Astrocyte (in vitro differentiated cells and primary cell): Measurements from ENCODE around the gene PRSS50. TPM values are rescaled to one million over a fixed set of nuclear protein-coding genes. Genes with fewer than 3 reads are reported as not detected.
A peak's percentile ranks its signal among the peaks of the same experiment; 100 is the strongest.

ENCODE experiments used
- DNase-seq: peaks from one replicate; pipeline ENCODE4 v3.0.0-alpha.2; 2010; ENCODE audit warnings: low read depth
- FAIRE-seq: peaks from 2 replicates; lab custom pipeline; 2011; peaks lifted over from hg19 to GRCh38; lab: Jason Lieb, UNC
- H2AFZ ChIP-seq: 2 replicates; pipeline ENCODE4 v1.6.0; 2012; ENCODE audit warnings: low read depth, low read length, inconsistent platforms
- H3K27ac ChIP-seq: 2 replicates; pipeline ENCODE4 v1.5.1; 2011; ENCODE audit warnings: low read depth, low read length, inconsistent platforms
- H3K27me3 ChIP-seq: 2 replicates; pipeline ENCODE4 v1.6.0; 2011; ENCODE audit warnings: low read length, inconsistent platforms; ENCODE audit not compliant: insufficient read depth
- H3K36me3 ChIP-seq: 2 replicates; pipeline ENCODE4 v1.5.1; 2011; ENCODE audit warnings: low read length, inconsistent platforms; ENCODE audit not compliant: insufficient read depth
- H3K4me1 ChIP-seq: 2 replicates; pipeline ENCODE4 v1.5.1; 2011; ENCODE audit warnings: low read length, inconsistent platforms; ENCODE audit not compliant: insufficient read depth
- H3K4me2 ChIP-seq: 2 replicates; pipeline ENCODE4 v1.6.0; 2012; ENCODE audit warnings: low read length, inconsistent platforms
- H3K4me3 ChIP-seq: 2 replicates; pipeline ENCODE4 v1.5.1; 2011; ENCODE audit warnings: low read depth, mild to moderate bottlenecking, low read length, inconsistent platforms; ENCODE audit not compliant: insufficient read depth
- H3K79me2 ChIP-seq: 2 replicates; pipeline ENCODE4 v1.6.0; 2012; ENCODE audit warnings: mild to moderate bottlenecking, low read length, inconsistent platforms; ENCODE audit not compliant: insufficient read depth
- H3K9ac ChIP-seq: 2 replicates; pipeline ENCODE4 v1.6.0; 2012; ENCODE audit warnings: mild to moderate bottlenecking, low read length, inconsistent platforms
- H3K9me3 ChIP-seq: 2 replicates; pipeline ENCODE4 v1.5.1; 2012; ENCODE audit warnings: low read depth, mild to moderate bottlenecking, low read length, inconsistent platforms; ENCODE audit not compliant: insufficient read depth
- H4K20me1 ChIP-seq: 2 replicates; pipeline ENCODE4 v1.6.0; 2012; ENCODE audit warnings: low read length, inconsistent platforms; ENCODE audit not compliant: insufficient read depth
- H3K27ac Mint-ChIP-seq: one replicate; pipeline ENCODE4 v1.8.0; 2021; ENCODE audit warnings: mild to moderate bottlenecking, mixed read lengths; ENCODE audit not compliant: unreplicated experiment
- H3K27me3 Mint-ChIP-seq: one replicate; pipeline ENCODE4 v1.8.0; 2021; ENCODE audit warnings: low read depth, mixed read lengths; ENCODE audit not compliant: unreplicated experiment
- H3K36me3 Mint-ChIP-seq: one replicate; pipeline ENCODE4 v1.8.0; 2021; ENCODE audit warnings: low read depth, mixed read lengths; ENCODE audit not compliant: unreplicated experiment
- H3K4me1 Mint-ChIP-seq: one replicate; pipeline ENCODE4 v1.8.0; 2021; ENCODE audit warnings: low read depth, mixed read lengths; ENCODE audit not compliant: unreplicated experiment
- H3K4me3 Mint-ChIP-seq: one replicate; pipeline ENCODE4 v1.8.0; 2021; ENCODE audit warnings: mild to moderate bottlenecking, moderate library complexity, mixed read lengths; ENCODE audit not compliant: unreplicated experiment
- H3K9me3 Mint-ChIP-seq: one replicate; pipeline ENCODE4 v1.8.0; 2021; ENCODE audit warnings: mild to moderate bottlenecking, mixed read lengths; ENCODE audit not compliant: unreplicated experiment
- CTCF ChIP-seq: IDR thresholded peaks from 2 replicates; pipeline ENCODE4 v1.5.1; 2011; ENCODE audit warnings: low read depth, mild to moderate bottlenecking, inconsistent platforms, low read length, moderate library complexity; ENCODE audit not compliant: insufficient read depth
- EZH2 ChIP-seq: IDR thresholded peaks from 2 replicates; pipeline ENCODE4 v1.6.1; 2012; ENCODE audit warnings: mild to moderate bottlenecking, low read length, inconsistent platforms; ENCODE audit not compliant: insufficient read depth
- total RNA-seq: library from RNA; stranded (reverse); gene quantifications from 2 replicates; pipeline ENCODE4 v1.2.1, GENCODE V29; 2021

PRSS50 gene
- total RNA-seq, 1 donor from 2014 or later = not detected

- no peaks in the 10 kb centered on the region for H4K20me1 ChIP-seq
- H3K36me3 ChIP-seq = no peaks in the 10 kb centered on the region
- no peak overlapping the region for H3K9ac ChIP-seq
- DNase-seq (no peak), FAIRE-seq (no peak)
- Mint-ChIP-seq H3K4me1 (peaks cover 8% of the 10 kb centered on the region), H3K4me3 (no peak overlapping the region), H3K27ac (no peak overlapping the region), H3K9me3 (no peaks in the 10 kb centered on the region), H3K27me3 (peaks cover 3% of the 10 kb centered on the region), H3K36me3 (no peaks in the 10 kb centered on the region)
- no peaks in the 10 kb centered on the region for H3K9me3 ChIP-seq
- no peaks in the 10 kb centered on the region for H3K79me2 ChIP-seq
- H3K4me2 ChIP-seq = no peak overlapping the region
- peaks cover 4% of the 10 kb centered on the region for H3K27me3 ChIP-seq
- H2AFZ ChIP-seq = peak overlapping the region; percentile 52
- H3K4me3 ChIP-seq = no peak overlapping the region
- H3K27ac ChIP-seq = no peak overlapping the region
- H3K4me1 ChIP-seq = peaks cover 12% of the 10 kb centered on the region
- TF ChIP-seq CTCF (peak; percentile 15), EZH2 (no peak)
Observed at GRCh38 chr3:46695177-46695961, 22.3 kb downstream of the PRSS50 start.

GRCh38 chr3:46694520-46694919 lies 23.1 kb downstream of the PRSS50 start:
- H3K27me3 Mint-ChIP-seq = peaks cover 2% of the 10 kb centered on the region
- peaks cover 8% of the 10 kb centered on the region for H3K4me1 Mint-ChIP-seq
- no peaks in the 10 kb centered on the region for H3K36me3 Mint-ChIP-seq
- H3K27ac Mint-ChIP-seq = no peak overlapping the region
- Histone ChIP-seq H3K27ac (no peak overlapping the region), H3K9ac (no peak overlapping the region), H3K79me2 (no peaks in the 10 kb centered on the region), H3K4me1 (peaks cover 12% of the 10 kb centered on the region), H3K9me3 (no peaks in the 10 kb centered on the region), H3K27me3 (no peaks in the 10 kb centered on the region), H4K20me1 (no peaks in the 10 kb centered on the region), H3K4me3 (no peak overlapping the region), H3K36me3 (no peaks in the 10 kb centered on the region), H3K4me2 (no peak overlapping the region), H2AFZ (no peak overlapping the region)
- FAIRE-seq = no peak
- no peaks in the 10 kb centered on the region for H3K9me3 Mint-ChIP-seq
- no peak for DNase-seq
- no peak for TF ChIP-seq EZH2
- no peak for TF ChIP-seq CTCF
- H3K4me3 Mint-ChIP-seq = no peak overlapping the region

- Mint-ChIP-seq H3K4me3 (no peak overlapping the region), H3K27me3 (peaks cover 4% of the 10 kb centered on the region), H3K4me1 (peaks cover 8% of the 10 kb centered on the region), H3K9me3 (no peaks in the 10 kb centered on the region), H3K36me3 (no peaks in the 10 kb centered on the region), H3K27ac (no peak overlapping the region)
- H3K36me3 ChIP-seq = no peaks in the 10 kb centered on the region
- H3K27me3 ChIP-seq = no peaks in the 10 kb centered on the region
- no peaks in the 10 kb centered on the region for H4K20me1 ChIP-seq
- no peaks in the 10 kb centered on the region for H3K79me2 ChIP-seq
- peak overlapping the region; percentile 60 for H2AFZ ChIP-seq
- peak overlapping the region; percentile 99 for H3K4me2 ChIP-seq
- no peak for DNase-seq
- peaks cover 12% of the 10 kb centered on the region for H3K4me1 ChIP-seq
- FAIRE-seq = no peak
- TF ChIP-seq EZH2 (no peak), CTCF (no peak)
- H3K9me3 ChIP-seq = no peaks in the 10 kb centered on the region
- no peak overlapping the region for H3K27ac ChIP-seq
- H3K4me3 ChIP-seq = no peak overlapping the region
- no peak overlapping the region for H3K9ac ChIP-seq
Observed at GRCh38 chr3:46693892-46694226, 23.8 kb downstream of the PRSS50 start.
